ENCODE data around the gene ECT2.
"Not testable (repeated sequence)": the region's sequence is repeated elsewhere in the genome, so short reads cannot be mapped to it uniquely, and the experiment has no call there.

GRCh38 chr3:172866726-172867350 is 116.3 kb downstream of the ECT2 start:
- TF ChIP-seq CTCF (conservative IDR thresholded peaks at IDR 0.05; ENCODE audit: low read length); EZH2phosphoT487 (IDR thresholded peaks at IDR 0.05; ENCODE audit: borderline replicate concordance, low read depth, low read length): not testable (repeated sequence)

Data from OCI-LY7 (cell line).